ENCODE measurements around the gene LGALSL. TPM values are rescaled to one million over a fixed set of nuclear protein-coding genes. Genes with fewer than 3 reads are reported as not detected.
A peak's percentile ranks its signal among the peaks of the same experiment; 100 is the strongest.

Gene LGALSL
- total and polyA plus RNA-seq, 2 of the 13 experiments (the other 11 are each of a cell fraction or from before 2014, with no cell fraction given), result 15.4 to 20.0 TPM

- TF ChIP-seq, protein P1, sequence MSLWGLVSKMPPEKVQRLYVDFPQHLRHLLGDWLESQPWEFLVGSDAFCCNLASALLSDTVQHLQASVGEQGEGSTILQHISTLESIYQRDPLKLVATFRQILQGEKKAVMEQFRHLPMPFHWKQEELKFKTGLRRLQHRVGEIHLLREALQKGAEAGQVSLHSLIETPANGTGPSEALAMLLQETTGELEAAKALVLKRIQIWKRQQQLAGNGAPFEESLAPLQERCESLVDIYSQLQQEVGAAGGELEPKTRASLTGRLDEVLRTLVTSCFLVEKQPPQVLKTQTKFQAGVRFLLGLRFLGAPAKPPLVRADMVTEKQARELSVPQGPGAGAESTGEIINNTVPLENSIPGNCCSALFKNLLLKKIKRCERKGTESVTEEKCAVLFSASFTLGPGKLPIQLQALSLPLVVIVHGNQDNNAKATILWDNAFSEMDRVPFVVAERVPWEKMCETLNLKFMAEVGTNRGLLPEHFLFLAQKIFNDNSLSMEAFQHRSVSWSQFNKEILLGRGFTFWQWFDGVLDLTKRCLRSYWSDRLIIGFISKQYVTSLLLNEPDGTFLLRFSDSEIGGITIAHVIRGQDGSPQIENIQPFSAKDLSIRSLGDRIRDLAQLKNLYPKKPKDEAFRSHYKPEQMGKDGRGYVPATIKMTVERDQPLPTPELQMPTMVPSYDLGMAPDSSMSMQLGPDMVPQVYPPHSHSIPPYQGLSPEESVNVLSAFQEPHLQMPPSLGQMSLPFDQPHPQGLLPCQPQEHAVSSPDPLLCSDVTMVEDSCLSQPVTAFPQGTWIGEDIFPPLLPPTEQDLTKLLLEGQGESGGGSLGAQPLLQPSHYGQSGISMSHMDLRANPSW (CRISPR knock-in tag; IDR thresholded peaks at IDR 0.05; ENCODE audit: borderline replicate concordance), result no peak
- TF ChIP-seq IRX3 (CRISPR knock-in tag; IDR thresholded peaks at IDR 0.05; ENCODE audit: borderline replicate concordance, low read depth) (no peak), GZF1 (CRISPR knock-in tag; IDR thresholded peaks at IDR 0.05) (no peak), LCORL (IDR thresholded peaks at IDR 0.05) (no peak), LCORL (CRISPR knock-in tag; IDR thresholded peaks at IDR 0.05) (0 out of 2 replicates have a peak, but pooled peaks have one; percentile 39), HDAC6 (IDR thresholded peaks at IDR 0.05; ENCODE audit: low read depth, low read length) (no peak), ZBTB21 (CRISPR knock-in tag; IDR thresholded peaks at IDR 0.05) (no peak), ELF1 (CRISPR knock-in tag; IDR thresholded peaks at IDR 0.05) (no peak), NRL (CRISPR knock-in tag; IDR thresholded peaks at IDR 0.05; ENCODE audit: borderline replicate concordance) (no peak), CBX2 (IDR thresholded peaks at IDR 0.05; ENCODE audit: low read depth, low read length) (no peak), CBX2 (CRISPR knock-in tag; IDR thresholded peaks at IDR 0.05; ENCODE audit: low read depth) (no peak), KLF9 (CRISPR knock-in tag; IDR thresholded peaks at IDR 0.05; ENCODE audit: low read depth) (no peak), ZFAT (CRISPR knock-in tag; conservative IDR thresholded peaks at IDR 0.05) (no peak), KAT8 (CRISPR knock-in tag; IDR thresholded peaks at IDR 0.05) (no peak), ZNF367 (CRISPR knock-in tag; IDR thresholded peaks at IDR 0.05; ENCODE audit: borderline replicate concordance) (no peak), ZIK1 (CRISPR knock-in tag; IDR thresholded peaks at IDR 0.05; ENCODE audit: borderline replicate concordance, low read depth) (no peak), GPN1 (CRISPR knock-in tag; IDR thresholded peaks at IDR 0.05; ENCODE audit: borderline replicate concordance) (no peak), HOXA7 (CRISPR knock-in tag; IDR thresholded peaks at IDR 0.05) (no peak), HMGA1 (CRISPR knock-in tag; conservative IDR thresholded peaks at IDR 0.05) (no peak), GATAD1 (CRISPR knock-in tag; IDR thresholded peaks at IDR 0.05) (0 out of 2 replicates have a peak, but pooled peaks have one; percentile 28), ZNF180 (CRISPR knock-in tag; IDR thresholded peaks at IDR 0.05; ENCODE audit: borderline replicate concordance, low read depth) (no peak), SP5 (CRISPR knock-in tag; IDR thresholded peaks at IDR 0.05; ENCODE audit: borderline replicate concordance, low read depth) (0 out of 2 replicates have a peak, but pooled peaks have one; percentile 15), ZNF589 (CRISPR knock-in tag; conservative IDR thresholded peaks at IDR 0.05) (no peak), MATR3 (CRISPR knock-in tag; IDR thresholded peaks at IDR 0.05) (no peak)
- TF ChIP-seq, protein P2, sequence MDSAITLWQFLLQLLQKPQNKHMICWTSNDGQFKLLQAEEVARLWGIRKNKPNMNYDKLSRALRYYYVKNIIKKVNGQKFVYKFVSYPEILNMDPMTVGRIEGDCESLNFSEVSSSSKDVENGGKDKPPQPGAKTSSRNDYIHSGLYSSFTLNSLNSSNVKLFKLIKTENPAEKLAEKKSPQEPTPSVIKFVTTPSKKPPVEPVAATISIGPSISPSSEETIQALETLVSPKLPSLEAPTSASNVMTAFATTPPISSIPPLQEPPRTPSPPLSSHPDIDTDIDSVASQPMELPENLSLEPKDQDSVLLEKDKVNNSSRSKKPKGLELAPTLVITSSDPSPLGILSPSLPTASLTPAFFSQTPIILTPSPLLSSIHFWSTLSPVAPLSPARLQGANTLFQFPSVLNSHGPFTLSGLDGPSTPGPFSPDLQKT (CRISPR knock-in tag; IDR thresholded peaks at IDR 0.05; ENCODE audit: borderline replicate concordance), result no peak
- TF ChIP-seq, protein P3, sequence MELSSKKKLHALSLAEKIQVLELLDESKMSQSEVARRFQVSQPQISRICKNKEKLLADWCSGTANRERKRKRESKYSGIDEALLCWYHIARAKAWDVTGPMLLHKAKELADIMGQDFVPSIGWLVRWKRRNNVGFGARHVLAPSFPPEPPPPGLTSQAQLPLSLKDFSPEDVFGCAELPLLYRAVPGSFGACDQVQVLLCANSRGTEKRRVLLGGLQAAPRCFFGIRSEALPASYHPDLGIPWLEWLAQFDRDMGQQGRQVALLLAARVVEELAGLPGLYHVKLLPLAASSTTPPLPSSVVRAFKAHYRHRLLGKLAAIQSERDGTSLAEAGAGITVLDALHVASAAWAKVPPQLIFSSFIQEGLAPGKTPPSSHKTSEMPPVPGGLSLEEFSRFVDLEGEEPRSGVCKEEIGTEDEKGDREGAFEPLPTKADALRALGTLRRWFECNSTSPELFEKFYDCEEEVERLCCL (CRISPR knock-in tag; IDR thresholded peaks at IDR 0.05; ENCODE audit: borderline replicate concordance), result no peak
Measured at GRCh38 chr2:64488050-64488974, 34.4 kb downstream of the LGALSL start (continued).
